HepG2 (cell line): ENCODE measurements around the gene CADPS. TPM values are rescaled to one million over a fixed set of nuclear protein-coding genes. Genes with fewer than 3 reads are reported as not detected.

Source experiments
- ATAC-seq: fragments of 200-7000 bp; cut with Tn5 transposase; 3 replicates; pipeline ENCODE4 v1.9.1; 2020; ENCODE audit warnings: mild to moderate bottlenecking, moderate library complexity
- BruUV-seq: library from RNA; stranded (reverse); fragments of 400-500 nt; replicated peaks from 2 replicates; lab custom pipeline; 2021; lab: Mats Ljungman, UMichigan
- CTCF ChIA-PET: fragments of 300-600 bp; formaldehyde crosslinking; extraction: SDS; loops from one replicate; lab custom pipeline; 2021; ENCODE audit warnings: low total read pairs, inconsistent platforms, low intra/inter-chr PET ratio; lab: Yijun Ruan, JAX
- POLR2A ChIA-PET: fragments of 350-600 bp; sonication (Branson Sonifier 250); formaldehyde crosslinking; loops from one replicate; lab custom pipeline; 2020; ENCODE audit warnings: antibody characterized with exemption, inconsistent platforms; lab: Yijun Ruan, JAX
- DNase-seq: peaks from one replicate; pipeline ENCODE4 v3.0.0-alpha.2; 2015; ENCODE audit warnings: low spot score
- FAIRE-seq: peaks from 3 replicates; lab custom pipeline; 2011; peaks lifted over from hg19 to GRCh38; lab: Jason Lieb, UNC
- H2AFZ ChIP-seq: one replicate; pipeline ENCODE4 v1.6.1; 2011; ENCODE audit warnings: low read length, inconsistent platforms
- H3K27ac ChIP-seq: fragments of 300-600 bp; 3 replicates; pipeline ENCODE4 v1.8.0; 2011; ENCODE audit warnings: mixed run types, mild to moderate bottlenecking, mixed read lengths, low read length, inconsistent platforms; ENCODE audit not compliant: insufficient read depth; ENCODE audit errors: extremely low read length
- H3K27me3 ChIP-seq, 2 experiments: fragments of 200-600 bp in 1 of 2; 2 replicates in 1 of 2; 3 replicates in 1 of 2; pipeline versions ENCODE4 v1.6.0 to v1.8.0; 2011; ENCODE audit warnings: low read length in 2 of 2, mild to moderate bottlenecking in 2 of 2, moderate library complexity in 2 of 2, inconsistent platforms in 1 of 2; ENCODE audit not compliant: insufficient read depth in 2 of 2, control insufficient read depth in 1 of 2
- H3K36me3 ChIP-seq, 2 experiments: fragments of 200-600 bp in 1 of 2; replicated peaks in 1 of 2; 2 replicates in 1 of 2; 3 replicates in 1 of 2; pipeline versions ENCODE4 v1.5.1 to v1.8.0; 2011; ENCODE audit warnings: low read length in 2 of 2, inconsistent platforms in 1 of 2; ENCODE audit not compliant: insufficient read depth in 2 of 2, control insufficient read depth in 1 of 2
- H3K4me1 ChIP-seq: 2 replicates; pipeline ENCODE4 v1.5.1; 2012; ENCODE audit warnings: low read length, inconsistent platforms; ENCODE audit not compliant: insufficient read depth
- H3K4me2 ChIP-seq: 2 replicates; pipeline ENCODE4 v1.6.0; 2011; ENCODE audit warnings: low read depth, low read length, inconsistent platforms
- H3K4me3 ChIP-seq, 3 experiments: fragments of 200-600 bp in 1 of 3; sonication (generic), shearing (Covaris generic) in 1 of 3; replicated peaks in 1 of 3; 2 replicates each; pipeline ENCODE4 v1.5.1; 2011 to 2016; ENCODE audit warnings: low read length in 3 of 3, inconsistent platforms in 2 of 3, low read depth in 2 of 3, mild to moderate bottlenecking in 2 of 3, control low read depth in 1 of 3, mixed read lengths in 1 of 3; ENCODE audit not compliant: insufficient read depth in 1 of 3
- H3K79me2 ChIP-seq: one replicate; pipeline ENCODE4 v1.6.1; 2011; ENCODE audit warnings: low read length, inconsistent platforms; ENCODE audit not compliant: insufficient read depth
- H3K9ac ChIP-seq: 2 replicates; pipeline ENCODE4 v1.6.0; 2011; ENCODE audit warnings: mild to moderate bottlenecking, low read depth, low read length, inconsistent platforms; ENCODE audit not compliant: insufficient read depth
- H3K9me3 ChIP-seq: 2 replicates; pipeline ENCODE4 v1.5.1; 2012; ENCODE audit warnings: mild to moderate bottlenecking, low read length
- H4K20me1 ChIP-seq: 2 replicates; pipeline ENCODE4 v1.6.0; 2011; ENCODE audit warnings: inconsistent platforms, mild to moderate bottlenecking, low read length, moderate library complexity; ENCODE audit not compliant: insufficient read depth
- CENPT ChIP-seq: sonication (generic); formaldehyde crosslinking; IDR thresholded peaks from 2 replicates; pipeline ENCODE4 v1.8.0; 2022; ENCODE audit warnings: low read depth, mild to moderate bottlenecking, moderate library complexity, missing genetic modification reagents
- CREBL2 ChIP-seq: sonication (generic); formaldehyde crosslinking; IDR thresholded peaks from 2 replicates; pipeline ENCODE4 v1.8.1; 2023; ENCODE audit warnings: missing genetic modification reagents, mild to moderate bottlenecking, borderline replicate concordance
- FOSL2 ChIP-seq: sonication (generic); formaldehyde crosslinking; IDR thresholded peaks from 2 replicates; pipeline ENCODE4 v1.4.0; 2020; ENCODE audit warnings: missing genetic modification reagents
- KLF13 ChIP-seq: sonication (generic); formaldehyde crosslinking; IDR thresholded peaks from 2 replicates; pipeline ENCODE4 v1.4.0; 2020; ENCODE audit warnings: mild to moderate bottlenecking, missing genetic modification reagents
- PBX2 ChIP-seq: IDR thresholded peaks from 2 replicates; pipeline ENCODE4 v1.6.1; 2016; ENCODE audit warnings: control low read depth
- SALL2 ChIP-seq: sonication (generic); formaldehyde crosslinking; IDR thresholded peaks from 2 replicates; pipeline ENCODE4 v1.8.1; 2023; ENCODE audit warnings: mild to moderate bottlenecking, missing genetic modification reagents, inconsistent platforms
- ZFP90 ChIP-seq: sonication (generic); formaldehyde crosslinking; IDR thresholded peaks from 2 replicates; pipeline ENCODE4 v1.8.0; 2022; ENCODE audit warnings: missing genetic modification reagents, mild to moderate bottlenecking, inconsistent platforms, borderline replicate concordance
- ZNF10 ChIP-seq: sonication (generic); formaldehyde crosslinking; IDR thresholded peaks from 2 replicates; pipeline ENCODE4 v1.4.0; 2020; ENCODE audit warnings: mild to moderate bottlenecking, low read depth, missing genetic modification reagents, borderline replicate concordance
- WGBS: methylation state at CpG from one replicate; pipeline ENCODE4 v1.1.6; 2017; ENCODE audit warnings: low lambda C conversion rate; 5-methylcytosine and 5-hydroxymethylcytosine counted together
- in situ Hi-C: cut with HindIII; loops from 2 replicates; pipeline ENCODE4 v1.10.0; 2017; ENCODE audit warnings: low pct_unique_long_range_greater_than_20kb; ENCODE audit not compliant: extremely low pct_ligation_motif_present
- intact Hi-C: fragments of 100-400 bp; cut with micrococcal nuclease; formaldehyde crosslinking; loops from one replicate; pipeline ENCODE4 v1.10.0; 2022; ENCODE audit not compliant: unreplicated experiment
- polyA plus RNA-seq, 8 experiments: library from polyadenylated mRNA; depleted of rRNA in 3 of 8; stranded (reverse) in 7 of 8; unstranded in 1 of 8; fragments of >200 nt; fragmentation: Illumina TruSeq in 4 of 8; extraction: Trizol in 4 of 8; gene quantifications; 2 replicates each; pipeline versions ENCODE4 v1.2.1 to v1.2.3, GENCODE V29; 2011 to 2016; ENCODE audit warnings: low read depth in 4 of 8, missing spikeins in 1 of 8, mixed read lengths in 1 of 8; ENCODE audit not compliant: insufficient read depth in 1 of 8
- total RNA-seq, 5 experiments: library from RNA; depleted of rRNA; stranded (reverse); fragments of >200 nt; fragmentation: Illumina TruSeq; extraction: Trizol; gene quantifications; 2 replicates each; pipeline ENCODE4 v1.2.3, GENCODE V29; 2016; ENCODE audit warnings: low read depth in 1 of 5
- TF ChIP-seq, protein P1 (sequence below): sonication (generic); formaldehyde crosslinking; IDR thresholded peaks from 2 replicates; pipeline ENCODE4 v1.5.0; 2020; ENCODE audit warnings: missing genetic modification reagents
- TF ChIP-seq, protein P2 (sequence below): sonication (generic); formaldehyde crosslinking; IDR thresholded peaks from 2 replicates; pipeline ENCODE4 v1.4.0; 2020; ENCODE audit warnings: mild to moderate bottlenecking, missing genetic modification reagents
- TF ChIP-seq, protein P3 (sequence below): sonication (generic); formaldehyde crosslinking; IDR thresholded peaks from 2 replicates; pipeline ENCODE4 v1.5.1; 2020; ENCODE audit warnings: missing genetic modification reagents, mild to moderate bottlenecking, borderline replicate concordance

Gene CADPS
- total and polyA plus RNA-seq, 2 of the 13 experiments (the other 11 are each of a cell fraction or from before 2014, with no cell fraction given): not detected

GRCh38 chr3:62604751-62605351 lies 270.4 kb downstream of the CADPS start (continued):
- TF ChIP-seq CREBL2 (CRISPR knock-in tag): no peak

- no peak for FAIRE-seq
- intact Hi-C loops: no loop called here
- ATAC-seq: no peak
- POLR2A ChIA-PET: no interaction called here
- Histone ChIP-seq H3K9ac (no peak overlapping the region), H3K4me2 (no peak overlapping the region), H3K79me2 (no peaks in the 10 kb centered on the region), H3K36me3 (no peaks in the 10 kb centered on the region), H3K4me1 (no peaks in the 10 kb centered on the region), H3K9me3 (no peaks in the 10 kb centered on the region), H4K20me1 (no peaks in the 10 kb centered on the region), H3K27me3 (no peaks in the 10 kb centered on the region), H3K27ac (no peak overlapping the region), H2AFZ (no peak overlapping the region), H3K4me3 (no peak overlapping the region)
- CTCF ChIA-PET: no interaction called here
- no peak for DNase-seq
- BruUV-seq: no TSS peak
- in situ Hi-C loops: no loop called here
- 4% methylated on average over 2 of the region's 2 CpGs for WGBS
- no peak for TF ChIP-seq KLF13
- no peak for TF ChIP-seq FOSL2 (CRISPR knock-in tag)
- TF ChIP-seq, protein P1, sequence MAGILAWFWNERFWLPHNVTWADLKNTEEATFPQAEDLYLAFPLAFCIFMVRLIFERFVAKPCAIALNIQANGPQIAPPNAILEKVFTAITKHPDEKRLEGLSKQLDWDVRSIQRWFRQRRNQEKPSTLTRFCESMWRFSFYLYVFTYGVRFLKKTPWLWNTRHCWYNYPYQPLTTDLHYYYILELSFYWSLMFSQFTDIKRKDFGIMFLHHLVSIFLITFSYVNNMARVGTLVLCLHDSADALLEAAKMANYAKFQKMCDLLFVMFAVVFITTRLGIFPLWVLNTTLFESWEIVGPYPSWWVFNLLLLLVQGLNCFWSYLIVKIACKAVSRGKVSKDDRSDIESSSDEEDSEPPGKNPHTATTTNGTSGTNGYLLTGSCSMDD (CRISPR knock-in tag): no peak
- no peak for TF ChIP-seq SALL2 (CRISPR knock-in tag)
- TF ChIP-seq ZNF10 (CRISPR knock-in tag): no peak
- TF ChIP-seq CENPT: no peak
- TF ChIP-seq, protein P2, sequence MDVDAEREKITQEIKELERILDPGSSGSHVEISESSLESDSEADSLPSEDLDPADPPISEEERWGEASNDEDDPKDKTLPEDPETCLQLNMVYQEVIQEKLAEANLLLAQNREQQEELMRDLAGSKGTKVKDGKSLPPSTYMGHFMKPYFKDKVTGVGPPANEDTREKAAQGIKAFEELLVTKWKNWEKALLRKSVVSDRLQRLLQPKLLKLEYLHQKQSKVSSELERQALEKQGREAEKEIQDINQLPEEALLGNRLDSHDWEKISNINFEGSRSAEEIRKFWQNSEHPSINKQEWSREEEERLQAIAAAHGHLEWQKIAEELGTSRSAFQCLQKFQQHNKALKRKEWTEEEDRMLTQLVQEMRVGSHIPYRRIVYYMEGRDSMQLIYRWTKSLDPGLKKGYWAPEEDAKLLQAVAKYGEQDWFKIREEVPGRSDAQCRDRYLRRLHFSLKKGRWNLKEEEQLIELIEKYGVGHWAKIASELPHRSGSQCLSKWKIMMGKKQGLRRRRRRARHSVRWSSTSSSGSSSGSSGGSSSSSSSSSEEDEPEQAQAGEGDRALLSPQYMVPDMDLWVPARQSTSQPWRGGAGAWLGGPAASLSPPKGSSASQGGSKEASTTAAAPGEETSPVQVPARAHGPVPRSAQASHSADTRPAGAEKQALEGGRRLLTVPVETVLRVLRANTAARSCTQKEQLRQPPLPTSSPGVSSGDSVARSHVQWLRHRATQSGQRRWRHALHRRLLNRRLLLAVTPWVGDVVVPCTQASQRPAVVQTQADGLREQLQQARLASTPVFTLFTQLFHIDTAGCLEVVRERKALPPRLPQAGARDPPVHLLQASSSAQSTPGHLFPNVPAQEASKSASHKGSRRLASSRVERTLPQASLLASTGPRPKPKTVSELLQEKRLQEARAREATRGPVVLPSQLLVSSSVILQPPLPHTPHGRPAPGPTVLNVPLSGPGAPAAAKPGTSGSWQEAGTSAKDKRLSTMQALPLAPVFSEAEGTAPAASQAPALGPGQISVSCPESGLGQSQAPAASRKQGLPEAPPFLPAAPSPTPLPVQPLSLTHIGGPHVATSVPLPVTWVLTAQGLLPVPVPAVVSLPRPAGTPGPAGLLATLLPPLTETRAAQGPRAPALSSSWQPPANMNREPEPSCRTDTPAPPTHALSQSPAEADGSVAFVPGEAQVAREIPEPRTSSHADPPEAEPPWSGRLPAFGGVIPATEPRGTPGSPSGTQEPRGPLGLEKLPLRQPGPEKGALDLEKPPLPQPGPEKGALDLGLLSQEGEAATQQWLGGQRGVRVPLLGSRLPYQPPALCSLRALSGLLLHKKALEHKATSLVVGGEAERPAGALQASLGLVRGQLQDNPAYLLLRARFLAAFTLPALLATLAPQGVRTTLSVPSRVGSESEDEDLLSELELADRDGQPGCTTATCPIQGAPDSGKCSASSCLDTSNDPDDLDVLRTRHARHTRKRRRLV (CRISPR knock-in tag): no peak
- no peak for TF ChIP-seq ZFP90 (CRISPR knock-in tag)
- TF ChIP-seq, protein P3, sequence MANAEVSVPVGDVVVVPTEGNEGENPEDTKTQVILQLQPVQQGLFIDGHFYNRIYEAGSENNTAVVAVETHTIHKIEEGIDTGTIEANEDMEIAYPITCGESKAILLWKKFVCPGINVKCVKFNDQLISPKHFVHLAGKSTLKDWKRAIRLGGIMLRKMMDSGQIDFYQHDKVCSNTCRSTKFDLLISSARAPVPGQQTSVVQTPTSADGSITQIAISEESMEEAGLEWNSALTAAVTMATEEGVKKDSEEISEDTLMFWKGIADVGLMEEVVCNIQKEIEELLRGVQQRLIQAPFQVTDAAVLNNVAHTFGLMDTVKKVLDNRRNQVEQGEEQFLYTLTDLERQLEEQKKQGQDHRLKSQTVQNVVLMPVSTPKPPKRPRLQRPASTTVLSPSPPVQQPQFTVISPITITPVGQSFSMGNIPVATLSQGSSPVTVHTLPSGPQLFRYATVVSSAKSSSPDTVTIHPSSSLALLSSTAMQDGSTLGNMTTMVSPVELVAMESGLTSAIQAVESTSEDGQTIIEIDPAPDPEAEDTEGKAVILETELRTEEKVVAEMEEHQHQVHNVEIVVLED: no peak
- TF ChIP-seq PBX2 (CRISPR knock-in tag): no peak
These were observed 270.9 kb downstream of the CADPS start for GRCh38 chr3:62604298-62604697.
